RWPE1 (cell line): ENCODE results near the gene OR9Q1.
"Not testable (repeated sequence)": the region's sequence is repeated elsewhere in the genome, so short reads cannot be mapped to it uniquely, and the experiment has no call there.

Experiments used
- CTCF ChIA-PET: fragments of 350-600 bp; sonication (Branson Sonifier 250); formaldehyde crosslinking; extraction: SDS; loops from one replicate; lab custom pipeline; 2021; lab: Yijun Ruan, JAX
- POLR2A ChIA-PET: fragments of 400-600 bp; formaldehyde crosslinking; extraction: SDS; loops from one replicate; lab custom pipeline; 2020; ENCODE audit warnings: antibody characterized with exemption; ENCODE audit not compliant: low non-redundant PET; lab: Yijun Ruan, JAX
- DNase-seq: peaks from one replicate; pipeline ENCODE4 v3.0.0; 2012; ENCODE audit warnings: low spot score
- H3K27ac ChIP-seq: fragments of 450-650 bp; 2 replicates; pipeline ENCODE4 v1.5.1; 2017
- TF ChIP-seq, protein P1 (sequence below): fragments of 450-650 bp; conservative IDR thresholded peaks from 2 replicates; pipeline ENCODE4 v1.5.1; 2017; ENCODE audit warnings: low read depth, mild to moderate bottlenecking

Gene OR9Q1

GRCh38 chr11:58193391-58193790 lies 169.7 kb downstream of the OR9Q1 start:
- TF ChIP-seq, protein P1, sequence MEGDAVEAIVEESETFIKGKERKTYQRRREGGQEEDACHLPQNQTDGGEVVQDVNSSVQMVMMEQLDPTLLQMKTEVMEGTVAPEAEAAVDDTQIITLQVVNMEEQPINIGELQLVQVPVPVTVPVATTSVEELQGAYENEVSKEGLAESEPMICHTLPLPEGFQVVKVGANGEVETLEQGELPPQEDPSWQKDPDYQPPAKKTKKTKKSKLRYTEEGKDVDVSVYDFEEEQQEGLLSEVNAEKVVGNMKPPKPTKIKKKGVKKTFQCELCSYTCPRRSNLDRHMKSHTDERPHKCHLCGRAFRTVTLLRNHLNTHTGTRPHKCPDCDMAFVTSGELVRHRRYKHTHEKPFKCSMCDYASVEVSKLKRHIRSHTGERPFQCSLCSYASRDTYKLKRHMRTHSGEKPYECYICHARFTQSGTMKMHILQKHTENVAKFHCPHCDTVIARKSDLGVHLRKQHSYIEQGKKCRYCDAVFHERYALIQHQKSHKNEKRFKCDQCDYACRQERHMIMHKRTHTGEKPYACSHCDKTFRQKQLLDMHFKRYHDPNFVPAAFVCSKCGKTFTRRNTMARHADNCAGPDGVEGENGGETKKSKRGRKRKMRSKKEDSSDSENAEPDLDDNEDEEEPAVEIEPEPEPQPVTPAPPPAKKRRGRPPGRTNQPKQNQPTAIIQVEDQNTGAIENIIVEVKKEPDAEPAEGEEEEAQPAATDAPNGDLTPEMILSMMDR: no peak
- ChIA-PET CTCF (no interaction called here), POLR2A (no interaction called here)
- DNase-seq: no peak
- no peak overlapping the region for H3K27ac ChIP-seq

DNA sequence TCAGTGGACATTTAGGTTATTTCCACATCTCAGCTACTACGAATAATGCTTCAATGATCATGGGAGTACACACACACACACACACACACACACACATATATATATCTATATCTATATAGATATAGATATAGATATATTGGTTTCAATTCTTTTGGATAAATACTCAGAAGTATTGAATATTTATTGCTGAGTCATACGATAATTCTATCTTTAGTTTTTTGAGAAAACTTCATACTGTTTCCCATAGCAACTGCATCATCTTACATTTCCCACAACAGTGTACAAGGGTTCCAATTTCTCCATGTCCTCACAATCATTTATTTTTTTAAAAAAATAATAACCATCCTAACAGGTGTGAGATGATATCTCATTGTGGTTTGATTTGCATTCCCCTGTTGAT lies 172.3 kb downstream of the OR9Q1 start:
- DNase-seq: no peak
- TF ChIP-seq, protein P1: no peak
- ChIA-PET POLR2A (no interaction called here), CTCF (no interaction called here)
- H3K27ac ChIP-seq: no peak overlapping the region

- DNase-seq: no peak
- CTCF ChIA-PET: no interaction called here
- no peak overlapping the region for H3K27ac ChIP-seq
- POLR2A ChIA-PET: no interaction called here
- TF ChIP-seq, protein P1: no peak
Observed at GRCh38 chr11:58199271-58199670, 175.6 kb downstream of the OR9Q1 start.

DNA sequence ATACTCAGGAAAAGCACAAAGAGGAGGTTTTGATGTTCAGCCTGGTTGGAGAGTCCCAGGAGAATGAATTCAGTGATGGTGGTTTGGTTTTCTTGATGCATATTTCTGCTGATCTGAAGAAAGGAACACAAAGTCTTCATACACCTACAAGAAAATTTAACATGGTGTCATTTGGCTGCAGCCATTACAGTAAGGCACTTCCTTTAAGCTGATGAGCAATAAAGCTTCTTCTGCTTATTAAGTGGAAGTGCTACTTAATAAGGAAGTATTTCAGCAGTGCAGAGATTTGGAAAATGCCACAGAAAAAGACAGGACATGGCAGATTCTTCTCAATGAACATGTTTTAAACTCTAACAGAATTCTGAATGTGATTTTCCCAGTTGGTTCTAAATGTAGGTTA lies 180.4 kb downstream of the OR9Q1 start, which contains the start of gene OR1S2:
Gene OR1S2, minus strand, starts transcription at position 101 of the 400 bp plus-strand sequence. Its CDS starts 0 bp downstream, at position 101.
- ChIA-PET CTCF (no interaction called here), POLR2A (no interaction called here)
- no peak for DNase-seq
- TF ChIP-seq, protein P1: no peak
- no peak within 1 kb of the TSS for H3K27ac ChIP-seq

- POLR2A ChIA-PET, CTCF ChIA-PET: not testable (repeated sequence)
Observed at GRCh38 chr11:58212420-58212819, 188.7 kb downstream of the OR9Q1 start, which contains the start of gene OR1S1. TSS of gene OR1S1 (plus strand) at chr11:58212720.

DNA sequence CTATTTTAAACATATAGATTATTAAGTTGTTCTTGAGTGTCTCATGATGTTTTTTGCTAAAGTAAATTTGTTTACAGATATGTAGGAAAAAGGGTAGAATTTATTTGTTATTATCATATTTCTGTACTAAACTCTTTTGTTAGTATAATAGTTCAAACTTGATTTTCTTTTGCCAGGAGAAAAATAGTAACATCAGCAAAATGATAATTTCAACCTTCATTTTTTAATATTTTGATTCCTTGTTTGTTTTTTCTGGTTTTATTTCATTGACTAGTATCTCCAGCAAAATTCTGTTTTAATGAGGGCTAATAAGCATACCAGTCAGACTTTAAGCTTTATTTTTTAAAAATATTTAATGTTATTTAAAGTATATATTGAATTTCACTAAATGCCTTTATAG lies 192.8 kb downstream of the OR9Q1 start:
- TF ChIP-seq, protein P1: no peak
- ChIA-PET POLR2A (no interaction called here), CTCF (no interaction called here)
- H3K27ac ChIP-seq: no peak overlapping the region
- DNase-seq: no peak

More at GRCh38 chr11:58212420-58212819, 188.7 kb downstream of the OR9Q1 start, which contains the start of gene OR1S1:
- not testable (repeated sequence) for H3K27ac ChIP-seq, DNase-seq

GRCh38 chr11:58222721-58223120 lies 199.0 kb downstream of the OR9Q1 start:
- POLR2A ChIA-PET: no interaction called here
- no peak overlapping the region for H3K27ac ChIP-seq
- DNase-seq: peak; percentile 2
- CTCF ChIA-PET: no interaction called here
- TF ChIP-seq, protein P1: no peak
